ENCODE results near the gene SACS.
A peak's percentile ranks its signal among the peaks of the same experiment; 100 is the strongest.
"Not testable (repeated sequence)": the region's sequence is repeated elsewhere in the genome, so short reads cannot be mapped to it uniquely, and the experiment has no call there.

Gene SACS

GRCh38 chr13:23322353-23323336, 110.9 kb downstream of the SACS start:
- H3K4me3 ChIP-seq (ENCODE audit: control insufficient read depth, low read depth, low read length): no peak overlapping the region
- DNase-seq (ENCODE audit: low read depth): no peak
- TF ChIP-seq, protein P1, sequence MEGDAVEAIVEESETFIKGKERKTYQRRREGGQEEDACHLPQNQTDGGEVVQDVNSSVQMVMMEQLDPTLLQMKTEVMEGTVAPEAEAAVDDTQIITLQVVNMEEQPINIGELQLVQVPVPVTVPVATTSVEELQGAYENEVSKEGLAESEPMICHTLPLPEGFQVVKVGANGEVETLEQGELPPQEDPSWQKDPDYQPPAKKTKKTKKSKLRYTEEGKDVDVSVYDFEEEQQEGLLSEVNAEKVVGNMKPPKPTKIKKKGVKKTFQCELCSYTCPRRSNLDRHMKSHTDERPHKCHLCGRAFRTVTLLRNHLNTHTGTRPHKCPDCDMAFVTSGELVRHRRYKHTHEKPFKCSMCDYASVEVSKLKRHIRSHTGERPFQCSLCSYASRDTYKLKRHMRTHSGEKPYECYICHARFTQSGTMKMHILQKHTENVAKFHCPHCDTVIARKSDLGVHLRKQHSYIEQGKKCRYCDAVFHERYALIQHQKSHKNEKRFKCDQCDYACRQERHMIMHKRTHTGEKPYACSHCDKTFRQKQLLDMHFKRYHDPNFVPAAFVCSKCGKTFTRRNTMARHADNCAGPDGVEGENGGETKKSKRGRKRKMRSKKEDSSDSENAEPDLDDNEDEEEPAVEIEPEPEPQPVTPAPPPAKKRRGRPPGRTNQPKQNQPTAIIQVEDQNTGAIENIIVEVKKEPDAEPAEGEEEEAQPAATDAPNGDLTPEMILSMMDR (IDR thresholded peaks at IDR 0.05; ENCODE audit: control insufficient read depth, insufficient read depth, low read depth, low read length, missing control alignments): no peak

- no peak overlapping the region for H3K4me3 ChIP-seq (ENCODE audit: control insufficient read depth, low read depth, low read length)
- DNase-seq (ENCODE audit: low read depth): peak; percentile 67
These were observed 111.8 kb downstream of the SACS start for GRCh38 chr13:23321535-23322241.

GRCh38 chr13:23320926-23321534, 112.5 kb downstream of the SACS start:
- DNase-seq (ENCODE audit: low read depth): no peak
- no peak overlapping the region for H3K4me3 ChIP-seq (ENCODE audit: control insufficient read depth, low read depth, low read length)
- TF ChIP-seq, protein P1 (IDR thresholded peaks at IDR 0.05; ENCODE audit: control insufficient read depth, insufficient read depth, low read depth, low read length, missing control alignments): no peak

More at GRCh38 chr13:23321535-23322241, 111.8 kb downstream of the SACS start:
- TF ChIP-seq, protein P1 (IDR thresholded peaks at IDR 0.05; ENCODE audit: control insufficient read depth, insufficient read depth, low read depth, low read length, missing control alignments): no peak

DNA sequence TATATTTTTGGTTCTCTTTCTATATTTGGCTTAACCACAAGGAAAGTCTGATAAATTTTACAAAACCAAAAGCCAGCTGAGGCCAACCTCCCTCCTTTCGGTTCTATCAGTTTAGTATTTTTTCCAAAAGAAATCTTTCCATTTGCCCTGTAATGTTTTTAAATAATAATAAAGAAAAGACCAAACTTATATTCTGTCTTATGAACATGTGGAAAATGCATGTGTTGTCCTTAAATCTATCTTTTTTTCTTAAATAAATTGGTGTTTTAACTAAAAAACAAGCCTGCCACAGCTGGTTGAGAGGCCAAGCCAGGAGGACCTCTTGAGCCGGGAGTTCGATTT, 113.6 kb downstream of the SACS start:
- TF ChIP-seq, protein P1 (IDR thresholded peaks at IDR 0.05; ENCODE audit: control insufficient read depth, insufficient read depth, low read depth, low read length, missing control alignments): no peak
- DNase-seq (ENCODE audit: low read depth): no peak
- no peak overlapping the region for H3K4me3 ChIP-seq (ENCODE audit: control insufficient read depth, low read depth, low read length)

- not testable (repeated sequence) for DNase-seq (ENCODE audit: low read depth); H3K4me3 ChIP-seq (ENCODE audit: control insufficient read depth, low read depth, low read length)
These were observed 118.7 kb downstream of the SACS start for GRCh38 chr13:23314837-23315236.

- DNase-seq (ENCODE audit: low read depth): no peak
- H3K4me3 ChIP-seq (ENCODE audit: control insufficient read depth, low read depth, low read length): no peak overlapping the region
- TF ChIP-seq, protein P1 (IDR thresholded peaks at IDR 0.05; ENCODE audit: control insufficient read depth, insufficient read depth, low read depth, low read length, missing control alignments): no peak
These were observed 140.9 kb downstream of the SACS start for GRCh38 chr13:23292586-23292985.

Measured in AG09309 (cell line).